A549 (cell line): ENCODE data around the gene NANOS2.

Experiments
- CHD2 ChIP-seq: fragments of 150-350 bp; IDR thresholded peaks from 2 replicates; pipeline ENCODE4 v1.6.1; 2014; ENCODE audit warnings: low read length; ENCODE audit not compliant: partially characterized antibody
- POLR2A ChIP-seq: IDR thresholded peaks from 2 replicates; pipeline ENCODE4 v1.6.1; 2012; ENCODE audit warnings: mild to moderate bottlenecking, low read length
- RAD21 ChIP-seq, 2 experiments: fragments of >200 bp in 1 of 2; sonication (Bioruptor Twin) in 1 of 2; formaldehyde crosslinking in 1 of 2; IDR thresholded peaks in 1 of 2; conservative IDR thresholded peaks in 1 of 2; 2 replicates in 1 of 2; 3 replicates in 1 of 2; pipeline ENCODE4 v1.6.1; 2012 to 2018; ENCODE audit warnings: inconsistent platforms in 1 of 2
- RCOR1 ChIP-seq: fragments of 150-350 bp; IDR thresholded peaks from 2 replicates; pipeline ENCODE4 v1.6.1; 2014; ENCODE audit warnings: antibody characterized with exemption, low read length, low read depth
- USF2 ChIP-seq: fragments of 450-650 bp; IDR thresholded peaks from 2 replicates; pipeline ENCODE4 v1.6.1; 2014; ENCODE audit warnings: antibody characterized with exemption

DNA sequence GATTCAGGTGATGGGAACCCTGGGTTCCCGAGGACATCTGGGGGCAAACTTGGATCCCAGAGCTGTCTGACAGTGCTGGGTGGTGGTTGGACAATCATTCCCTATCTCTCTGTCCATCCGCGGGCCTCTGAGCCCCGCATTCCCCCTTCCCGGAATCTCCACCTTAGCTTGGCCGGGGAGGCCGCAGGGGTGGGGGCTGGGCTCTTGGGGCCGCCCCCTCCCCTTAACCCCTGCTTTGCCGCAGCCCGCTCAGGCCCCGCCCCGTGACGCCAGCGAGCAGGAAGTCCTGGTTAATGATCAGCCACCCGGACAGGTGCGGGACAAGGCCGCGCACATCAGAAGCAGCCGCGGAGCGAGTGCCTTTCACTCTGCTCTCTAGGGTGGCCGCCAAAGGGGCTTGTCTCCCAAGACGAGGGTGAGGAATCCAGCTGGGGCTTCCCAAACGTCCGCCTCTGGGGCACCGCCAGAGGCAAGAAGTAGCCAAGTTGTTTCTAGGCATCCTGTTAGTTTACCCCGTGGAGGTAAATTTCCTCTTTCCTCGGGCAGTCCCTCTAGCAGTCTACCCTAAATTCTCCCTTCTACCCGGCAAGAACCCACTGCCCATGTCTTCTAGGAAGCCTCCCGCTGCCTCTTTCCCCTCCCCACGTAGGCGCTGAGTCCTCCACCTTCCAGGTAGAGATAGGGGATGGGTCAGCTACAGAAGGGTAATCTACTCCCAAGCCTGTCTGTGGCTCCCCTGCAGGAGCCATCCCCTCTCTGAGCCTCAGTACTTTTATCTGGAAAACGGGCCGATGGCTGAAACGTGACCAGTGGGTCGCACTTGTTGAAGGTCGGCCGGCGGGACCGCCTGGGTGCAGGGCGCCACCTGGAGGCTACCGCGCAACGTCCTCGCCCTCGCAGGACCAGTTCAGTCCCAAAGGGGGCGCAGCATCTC is 31.7 kb downstream of the NANOS2 start:
- TF ChIP-seq USF2 (no peak), POLR2A (peak; percentile 61), RAD21 (conservative IDR thresholded peaks at IDR 0.05 in 1 of 2, IDR thresholded peaks at IDR 0.05 in 1 of 2) (peak; percentile 91 to 94), RCOR1 (peak; percentile 90; the same call in 1 of the 2 replicates), CHD2 (peak; percentile 31)
